ENCODE measurements around the gene CSAG2.

CSAG2 gene

DNA sequence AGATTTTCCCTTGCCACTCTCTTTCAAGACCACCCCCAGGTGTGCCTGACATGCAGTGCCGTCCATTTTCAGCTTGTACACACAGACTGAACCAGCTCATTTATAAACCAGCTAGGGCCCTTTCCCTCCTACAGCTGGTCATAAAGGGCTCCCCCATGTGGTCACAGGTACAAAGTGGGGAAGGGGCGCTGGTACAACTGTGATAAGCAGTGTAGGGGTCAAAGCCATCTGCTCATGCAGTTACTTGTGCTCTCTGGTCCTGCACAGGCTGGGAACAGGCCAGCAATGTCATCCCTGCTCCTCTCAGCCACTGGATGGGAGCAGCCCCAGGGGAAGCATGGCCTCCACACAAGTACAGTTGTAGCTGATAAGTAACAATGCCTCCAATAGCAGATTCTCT is 50.8 kb downstream of the CSAG2 start:
- DNase-seq = no peak

Measured in activated CD4-positive, alpha-beta T cell treated with anti-CD3 and anti-CD28 coated beads, Interleukin-10, Interleukin-2, amounts not matched to agents 100 ng/mL and 50 ng/mL, durations not matched to agents 16 hours and 8 hours (primary cell).